ENCODE measurements around the gene CCT4.
"Not testable (repeated sequence)": the region's sequence is repeated elsewhere in the genome, so short reads cannot be mapped to it uniquely, and the experiment has no call there.

The CCT4 gene, protein sequence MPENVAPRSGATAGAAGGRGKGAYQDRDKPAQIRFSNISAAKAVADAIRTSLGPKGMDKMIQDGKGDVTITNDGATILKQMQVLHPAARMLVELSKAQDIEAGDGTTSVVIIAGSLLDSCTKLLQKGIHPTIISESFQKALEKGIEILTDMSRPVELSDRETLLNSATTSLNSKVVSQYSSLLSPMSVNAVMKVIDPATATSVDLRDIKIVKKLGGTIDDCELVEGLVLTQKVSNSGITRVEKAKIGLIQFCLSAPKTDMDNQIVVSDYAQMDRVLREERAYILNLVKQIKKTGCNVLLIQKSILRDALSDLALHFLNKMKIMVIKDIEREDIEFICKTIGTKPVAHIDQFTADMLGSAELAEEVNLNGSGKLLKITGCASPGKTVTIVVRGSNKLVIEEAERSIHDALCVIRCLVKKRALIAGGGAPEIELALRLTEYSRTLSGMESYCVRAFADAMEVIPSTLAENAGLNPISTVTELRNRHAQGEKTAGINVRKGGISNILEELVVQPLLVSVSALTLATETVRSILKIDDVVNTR

DNA sequence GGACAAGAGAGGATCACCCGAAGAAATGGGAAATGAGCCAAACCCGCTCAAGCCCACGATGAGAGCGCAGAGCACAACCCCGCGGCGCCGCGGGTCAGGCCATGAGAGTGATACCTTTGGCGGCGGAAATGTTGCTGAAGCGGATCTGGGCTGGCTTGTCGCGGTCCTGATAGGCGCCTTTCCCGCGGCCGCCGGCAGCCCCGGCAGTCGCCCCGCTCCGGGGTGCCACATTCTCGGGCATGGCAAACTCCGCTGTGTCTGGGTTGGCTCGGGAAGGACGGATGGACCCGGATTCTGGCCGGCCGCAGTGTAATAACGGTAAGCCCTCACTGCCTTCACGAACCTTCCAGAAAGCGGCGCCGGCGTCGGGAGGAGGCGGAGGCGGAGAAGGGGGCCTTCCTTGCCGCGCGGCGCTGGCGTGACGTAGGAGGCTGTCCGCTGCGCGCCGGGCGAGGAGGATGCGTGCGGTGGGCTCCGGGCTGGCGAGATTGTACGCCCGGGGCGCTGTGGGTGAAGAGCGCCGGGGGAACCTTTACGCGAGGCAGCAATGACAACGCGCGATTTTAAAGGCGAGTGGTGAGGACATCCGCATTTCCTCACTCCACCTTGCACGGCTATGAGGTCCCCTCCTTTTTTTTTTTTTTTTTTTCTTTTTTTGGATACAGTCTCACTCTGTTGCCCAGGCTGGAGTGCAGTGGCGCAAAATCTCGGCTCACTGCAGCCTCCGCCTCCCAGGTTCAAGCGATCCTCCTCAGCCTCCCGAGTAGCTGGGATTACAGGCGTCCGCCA, at the start of gene CCT4:
Gene CCT4 (minus strand): TSS at position 390 of the 789 bp plus-strand sequence. CDS start 149 bp downstream, at position 241.
- DNase-seq: peak; percentile 67 to 89

DNA sequence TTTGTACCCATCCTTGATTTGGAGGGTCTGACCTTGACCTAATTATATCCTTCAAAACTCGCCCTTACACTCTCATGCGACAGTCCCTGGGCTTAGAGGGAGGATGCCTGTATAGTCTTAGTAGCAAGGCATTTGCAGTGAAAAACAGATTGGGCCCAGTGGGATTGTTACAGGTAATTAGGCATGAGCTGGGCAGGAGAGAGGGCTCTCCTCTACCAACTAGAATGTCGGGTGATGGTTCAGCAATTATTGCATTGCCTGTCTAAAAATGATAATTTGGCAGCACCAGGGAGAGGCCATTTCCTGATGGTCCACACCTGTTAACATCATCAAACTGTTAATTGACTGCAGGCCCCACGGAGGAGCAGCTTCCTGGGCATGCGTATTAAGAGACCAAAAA, 49.4 kb upstream of the CCT4 start:
- DNase-seq: no peak

DNA sequence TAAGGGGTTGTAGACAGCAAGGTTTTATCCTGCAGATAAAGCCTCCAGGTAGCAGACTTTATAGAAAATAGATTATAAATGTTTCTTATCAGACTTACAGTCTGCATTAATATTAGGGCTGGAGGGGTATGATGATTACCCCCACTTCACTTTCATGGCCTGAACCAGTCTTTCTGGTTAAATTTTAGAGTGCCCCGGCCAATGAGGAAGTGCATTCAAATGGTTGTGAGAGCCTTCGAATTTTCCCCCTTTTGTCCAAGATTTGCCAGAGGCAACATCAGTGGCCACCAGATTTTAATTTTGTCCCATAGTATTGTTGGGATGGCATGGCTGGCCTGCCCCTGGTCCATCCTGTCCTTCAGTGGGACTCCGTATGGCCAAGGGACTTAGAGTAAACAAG, 48.6 kb upstream of the CCT4 start:
- no peak for DNase-seq

DNA sequence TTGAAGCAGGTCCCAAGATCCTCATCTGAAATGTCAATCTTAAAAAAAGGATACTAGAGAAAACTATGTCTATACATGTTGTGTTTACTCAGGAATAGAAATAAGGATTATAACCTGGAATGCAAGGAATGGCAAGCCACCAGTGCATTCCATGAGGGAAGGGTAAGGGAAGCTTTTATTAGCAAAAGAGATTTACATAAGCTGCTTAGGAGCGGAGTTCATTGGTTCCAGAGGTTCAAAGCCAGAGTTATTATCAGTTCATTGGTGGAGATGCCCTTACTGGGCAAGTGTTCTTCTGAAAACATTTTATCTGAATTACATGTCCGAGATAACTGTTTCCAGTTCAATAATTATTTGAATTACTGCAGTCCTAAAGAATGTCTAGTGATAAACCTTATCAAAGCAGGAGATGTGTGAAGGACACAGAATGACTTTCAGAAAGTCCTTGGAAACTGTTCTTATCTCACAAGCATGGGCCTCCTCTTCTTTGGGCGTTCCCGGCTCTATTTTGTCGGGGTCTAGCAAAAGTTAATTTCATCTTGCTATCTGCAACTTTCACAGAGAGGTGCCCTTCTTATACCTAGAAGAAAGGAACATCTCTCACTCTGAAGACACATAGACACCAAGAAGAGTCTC, 40.5 kb upstream of the CCT4 start:
- DNase-seq: no peak

DNA sequence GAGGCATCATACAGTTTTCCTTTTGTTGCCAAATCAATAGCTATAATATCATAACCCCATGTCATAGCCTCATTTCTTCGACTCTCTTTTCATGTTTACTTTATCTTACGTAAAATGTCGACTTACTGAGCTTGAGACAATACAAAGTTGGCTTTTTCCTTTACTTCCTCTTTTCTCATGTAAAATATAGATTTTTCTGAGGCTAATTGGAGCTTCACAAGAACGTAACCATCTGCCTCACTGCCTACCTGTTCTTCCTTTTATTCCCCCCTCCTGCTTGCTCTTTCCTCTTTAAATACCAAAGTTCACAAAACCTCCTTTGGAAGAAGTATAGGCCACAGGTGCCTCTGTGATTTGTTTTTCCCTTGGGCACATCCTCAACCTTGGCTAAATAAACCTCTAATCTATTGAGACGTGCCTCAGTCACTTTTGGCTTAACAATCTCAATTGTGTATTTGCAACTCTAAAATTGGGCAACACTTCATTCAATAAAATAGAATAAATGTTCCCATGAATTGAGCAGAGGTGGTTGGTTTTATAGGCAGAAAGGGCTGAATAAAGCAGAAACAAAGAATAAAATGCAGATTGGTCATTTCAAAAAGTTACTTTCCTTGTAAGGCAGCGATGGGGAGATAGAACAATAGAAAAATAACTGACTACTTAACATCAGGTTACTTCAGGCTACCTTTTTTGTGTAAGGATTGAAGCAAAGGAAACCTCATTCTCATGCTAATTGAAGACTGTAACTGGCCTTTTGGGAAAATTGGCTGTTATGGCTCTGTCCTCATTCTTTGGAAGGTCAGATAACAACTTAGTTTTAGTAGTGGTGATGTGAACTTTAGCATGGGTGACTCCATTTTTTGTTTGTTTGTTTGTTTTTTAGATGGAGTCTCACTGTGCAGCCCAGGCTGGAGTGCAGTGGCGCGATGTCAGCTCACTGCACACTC, 38.3 kb upstream of the CCT4 start:
- no peak for DNase-seq

DNA sequence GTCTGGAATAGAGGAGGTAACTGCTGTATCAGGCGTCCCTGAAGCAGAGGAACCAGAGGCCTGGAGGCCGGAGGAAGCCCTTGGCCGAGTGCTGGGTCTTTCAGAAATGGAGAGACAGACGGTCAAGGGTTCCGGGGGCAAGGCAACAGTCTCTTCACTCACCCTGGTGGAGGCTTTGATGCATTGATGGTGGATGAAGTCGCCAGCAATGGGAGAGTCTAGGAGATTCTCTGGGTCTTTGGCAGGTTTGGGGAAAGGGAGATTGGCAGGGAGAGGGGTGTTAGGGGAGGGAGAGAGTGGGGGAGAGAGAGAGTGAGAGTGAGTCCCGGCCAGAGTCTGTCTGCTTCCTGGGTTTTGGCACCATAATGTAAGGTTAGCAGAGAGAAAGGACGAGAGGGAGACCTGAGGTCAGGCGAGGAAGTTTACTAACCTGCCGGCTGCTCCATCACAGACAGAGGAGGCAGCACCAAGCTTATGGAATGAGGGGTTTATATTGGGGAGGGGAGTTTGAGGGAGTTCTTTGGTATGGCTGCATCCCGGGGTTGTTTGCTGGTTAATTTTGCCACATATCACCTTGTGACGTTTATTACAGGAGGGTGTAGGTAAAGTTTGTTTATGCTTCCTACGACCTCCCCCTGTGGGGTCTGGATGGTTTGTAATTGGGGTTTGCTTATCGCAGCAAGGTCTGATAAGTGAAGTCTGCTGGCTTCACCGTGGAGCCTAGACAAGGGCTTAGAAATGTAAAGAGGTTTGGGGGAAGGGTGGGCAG, 36.6 kb upstream of the CCT4 start:
- no peak for DNase-seq

DNA sequence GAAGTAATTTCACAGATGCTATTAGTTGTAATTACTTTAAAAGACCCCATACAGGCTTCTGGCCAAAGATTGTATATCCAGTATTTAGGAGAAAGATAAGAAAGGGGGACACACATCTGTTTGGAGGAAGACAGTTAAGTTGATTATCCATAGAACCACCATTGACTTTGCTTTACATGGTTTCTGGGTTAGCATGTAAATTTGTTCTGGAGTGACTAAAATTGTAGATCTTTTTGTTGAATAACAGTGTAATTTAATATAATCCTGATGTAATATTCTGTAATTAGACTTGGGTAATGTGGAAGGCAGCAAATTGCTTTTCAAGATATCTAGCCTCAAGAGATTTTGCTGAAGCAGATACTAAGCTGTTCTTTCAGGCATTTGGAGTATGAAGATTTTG, 34.3 kb upstream of the CCT4 start:
- no peak for DNase-seq

DNA sequence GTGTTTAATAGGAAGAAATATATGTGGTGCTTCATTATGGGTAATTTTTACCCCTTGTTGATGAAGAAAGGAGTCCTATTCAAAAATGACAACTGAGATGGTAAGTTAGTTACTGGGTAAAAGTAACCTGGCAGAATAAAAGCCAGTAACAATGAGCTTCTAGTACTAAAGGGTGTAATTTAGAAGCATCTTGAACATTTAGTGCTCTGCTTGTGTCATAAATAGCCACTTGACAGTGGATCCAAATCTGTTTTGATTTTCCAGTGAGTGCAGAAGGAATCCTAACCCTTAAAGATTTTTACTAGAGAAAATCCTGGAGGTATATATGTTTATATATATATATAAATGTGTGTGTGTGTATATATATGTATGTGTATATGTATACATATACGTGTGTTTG, 32.1 kb upstream of the CCT4 start:
- no peak for DNase-seq

DNA sequence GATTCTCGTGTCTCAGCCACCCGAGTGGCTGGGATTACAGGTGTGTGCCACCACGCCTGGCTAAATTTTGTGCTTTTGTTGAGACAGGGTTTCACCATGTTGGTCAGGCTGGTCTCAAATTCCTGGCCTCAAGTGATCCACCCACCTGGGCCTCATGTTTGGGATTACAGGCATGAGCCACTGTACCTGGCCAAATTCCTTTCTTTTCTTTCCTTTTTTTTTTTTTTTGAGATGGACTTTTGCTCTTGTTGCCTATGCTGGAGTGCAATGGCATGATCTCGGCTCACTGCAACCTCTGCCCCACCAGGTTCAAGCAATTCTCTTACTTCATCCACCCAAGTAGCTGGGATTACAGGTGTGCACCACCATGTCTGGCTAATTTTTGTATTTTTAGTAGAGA, 26.3 kb upstream of the CCT4 start:
- DNase-seq: not testable (repeated sequence)

DNA sequence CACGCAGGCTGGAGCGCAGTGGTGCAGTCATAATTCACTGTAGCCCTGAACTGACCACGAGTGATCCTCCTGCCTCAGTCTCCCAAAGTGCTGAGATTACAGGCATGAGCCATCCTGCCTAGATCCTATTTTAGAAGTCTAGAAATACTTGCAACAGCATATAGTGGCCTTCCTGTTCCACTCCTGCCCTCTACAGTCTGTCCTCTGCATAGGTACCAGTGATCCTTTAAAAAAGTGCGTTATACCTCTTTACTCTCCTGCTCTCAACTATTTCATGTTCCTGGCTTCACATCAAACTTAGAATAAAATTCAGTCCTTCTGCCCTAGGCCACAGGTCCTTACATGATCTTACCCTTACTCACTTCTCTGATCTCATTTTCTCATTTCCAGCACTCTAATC, 23.1 kb upstream of the CCT4 start:
- DNase-seq: no peak

DNA sequence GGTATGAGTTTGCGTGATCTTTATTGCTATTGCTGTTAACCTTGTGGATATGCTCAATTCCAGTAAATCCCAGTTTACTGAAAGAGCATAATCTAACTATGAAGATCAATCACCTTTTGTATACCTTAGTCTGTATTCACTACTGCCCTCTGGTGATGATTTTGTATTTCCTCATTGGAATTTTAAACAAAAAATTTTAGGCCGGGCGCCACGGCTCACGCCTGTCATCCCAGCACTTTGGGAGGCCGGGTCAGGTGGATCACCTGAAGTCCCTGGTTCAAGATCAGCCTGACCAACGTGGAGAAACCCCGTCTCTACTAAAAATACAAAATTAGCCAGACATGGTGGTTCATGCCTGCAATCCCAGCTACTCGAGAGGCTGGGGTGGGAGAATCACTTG, 22.1 kb upstream of the CCT4 start:
- DNase-seq: no peak

DNA sequence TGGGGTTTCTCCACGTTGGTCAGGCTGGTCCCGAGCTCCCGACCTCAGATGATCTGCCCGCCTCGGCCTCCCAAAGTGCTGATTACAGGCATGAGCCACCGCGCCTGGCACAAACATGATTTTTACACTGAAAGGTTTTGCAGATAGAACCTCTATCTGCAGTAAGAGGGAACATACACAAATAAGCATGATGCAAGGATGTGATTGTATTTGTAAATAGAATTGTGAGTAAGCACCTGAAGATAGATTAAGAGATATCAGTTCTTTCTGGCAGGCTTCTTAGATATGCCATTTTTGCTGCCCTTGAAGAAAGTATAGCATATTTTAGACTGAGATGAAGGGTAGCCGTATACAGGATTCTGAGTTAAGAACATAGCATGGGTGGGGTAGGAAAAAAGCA, 20.7 kb upstream of the CCT4 start:
- no peak for DNase-seq

DNA sequence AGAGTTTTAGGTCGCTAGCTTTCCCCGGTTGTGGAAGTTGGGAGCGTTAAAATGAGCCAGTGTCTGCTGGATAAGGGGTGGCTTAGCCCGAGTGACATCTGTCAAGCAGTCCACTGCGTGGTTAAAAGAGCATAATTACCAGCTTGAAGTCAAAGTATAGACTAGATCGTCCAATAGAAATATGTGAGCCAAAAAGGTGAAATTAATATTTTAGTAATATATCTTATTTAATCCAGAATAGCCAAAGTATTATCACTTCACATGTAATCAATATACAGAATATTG, 17.7 kb upstream of the CCT4 start:
- no peak for DNase-seq

DNA sequence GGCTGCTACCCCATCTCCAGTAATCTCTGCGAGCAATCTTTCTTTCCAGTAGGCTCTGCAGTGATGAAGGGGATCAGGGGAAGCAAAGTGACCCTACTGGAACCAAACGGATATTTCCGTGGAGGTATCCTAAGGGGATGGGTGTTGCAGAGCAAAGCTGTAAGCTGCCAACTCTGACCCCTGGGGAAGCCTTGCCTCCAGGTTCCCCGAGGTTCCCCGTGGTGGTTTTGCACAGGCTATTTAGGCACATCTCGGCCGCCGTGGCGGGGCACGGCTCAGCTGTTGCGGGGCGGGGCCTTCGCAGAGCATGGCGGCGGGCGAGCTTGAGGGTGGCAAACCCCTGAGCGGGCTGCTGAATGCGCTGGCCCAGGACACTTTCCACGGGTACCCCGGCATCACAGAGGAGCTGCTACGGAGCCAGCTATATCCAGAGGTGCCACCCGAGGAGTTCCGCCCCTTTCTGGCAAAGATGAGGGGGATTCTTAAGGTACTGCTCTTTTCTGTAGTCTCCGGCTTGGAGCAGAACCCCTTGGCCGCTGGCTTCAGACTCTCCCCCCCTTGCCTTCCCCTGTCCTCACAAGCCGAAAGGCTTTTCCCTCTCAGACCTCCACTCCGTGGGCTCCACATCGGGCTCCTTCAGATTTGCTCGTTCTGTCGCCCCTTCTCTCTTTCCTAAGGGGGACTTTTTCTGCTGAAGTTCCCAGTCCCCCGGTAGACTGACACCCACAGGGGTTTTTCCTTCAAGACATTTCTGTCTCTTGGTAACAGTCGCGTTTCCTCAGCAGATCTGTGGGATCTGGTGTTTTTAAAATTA, 17.1 kb upstream of the CCT4 start, which contains the start of gene COMMD1:
Gene COMMD1 (plus strand): TSS at position 303 of the 814 bp plus-strand sequence. CDS start 5 bp downstream, at position 308.
- DNase-seq: peak; percentile 79 to 84

DNA sequence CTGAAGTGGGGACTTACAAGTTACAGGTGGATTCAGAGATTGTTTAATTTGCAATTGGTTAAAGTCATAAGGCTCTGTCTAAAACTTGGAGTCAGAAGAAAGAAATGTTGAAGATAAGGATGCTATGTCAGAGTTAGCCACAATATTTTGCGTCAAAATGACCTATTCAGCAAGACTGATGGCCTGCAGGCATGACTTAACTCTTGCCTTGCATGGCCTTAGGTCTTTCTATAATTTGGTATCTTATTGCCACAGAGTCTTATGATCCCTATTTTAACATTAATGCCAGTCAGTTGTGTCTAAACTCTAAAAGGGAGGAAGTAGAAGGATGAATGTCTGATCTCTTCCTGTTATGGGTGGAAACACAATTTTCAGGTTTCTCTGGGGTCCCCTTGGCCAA, 11.8 kb upstream of the CCT4 start:
- DNase-seq: peak; percentile 15 to 52

DNA sequence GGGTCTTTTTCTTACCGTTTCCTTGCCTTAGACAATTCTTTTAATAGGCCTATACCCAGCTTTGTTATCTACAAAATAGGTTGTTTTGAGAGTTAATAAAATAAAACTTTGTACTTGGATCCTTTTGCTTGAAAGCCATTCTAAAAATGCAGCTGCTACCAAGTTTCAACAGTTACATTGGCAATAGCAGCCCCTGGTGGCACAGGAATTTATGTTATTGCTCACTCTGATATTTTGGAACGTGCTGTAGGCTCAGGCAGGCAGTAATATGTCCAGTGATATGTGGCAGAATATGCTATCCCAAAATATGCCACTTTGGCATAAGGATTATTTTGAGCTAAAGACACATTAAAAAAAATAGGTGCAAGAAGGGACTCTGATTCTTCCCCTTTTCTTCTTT, 10.4 kb upstream of the CCT4 start:
- peak in 1 of 2 donors; percentile 25 for DNase-seq

DNA sequence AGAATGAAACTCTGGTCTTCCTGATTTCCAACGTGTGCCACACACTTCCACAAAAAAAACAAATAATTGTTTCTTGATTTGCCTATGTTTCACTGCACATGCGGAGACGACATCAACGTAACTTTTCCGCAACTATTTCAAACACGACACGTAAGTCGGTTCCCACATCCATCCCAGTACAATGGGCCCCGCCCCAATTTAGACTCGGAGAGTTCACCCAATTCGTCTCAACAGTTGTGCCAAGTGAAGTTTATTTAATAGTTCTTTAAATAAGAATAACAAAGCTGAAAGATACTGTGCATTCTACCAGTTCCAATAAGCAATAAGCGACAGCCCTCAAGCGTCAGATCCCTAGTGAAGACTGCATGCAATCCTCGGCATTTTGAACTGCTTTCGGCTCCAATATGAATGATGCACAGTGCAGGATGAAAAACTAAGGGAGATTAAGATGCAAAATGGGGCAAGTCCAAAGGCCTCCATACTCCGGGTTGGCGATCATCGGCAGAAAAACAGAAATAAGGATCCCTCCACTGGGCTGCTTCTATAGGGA, 664 bp downstream of the CCT4 start:
- DNase-seq: peak; percentile 51 to 52

DNA sequence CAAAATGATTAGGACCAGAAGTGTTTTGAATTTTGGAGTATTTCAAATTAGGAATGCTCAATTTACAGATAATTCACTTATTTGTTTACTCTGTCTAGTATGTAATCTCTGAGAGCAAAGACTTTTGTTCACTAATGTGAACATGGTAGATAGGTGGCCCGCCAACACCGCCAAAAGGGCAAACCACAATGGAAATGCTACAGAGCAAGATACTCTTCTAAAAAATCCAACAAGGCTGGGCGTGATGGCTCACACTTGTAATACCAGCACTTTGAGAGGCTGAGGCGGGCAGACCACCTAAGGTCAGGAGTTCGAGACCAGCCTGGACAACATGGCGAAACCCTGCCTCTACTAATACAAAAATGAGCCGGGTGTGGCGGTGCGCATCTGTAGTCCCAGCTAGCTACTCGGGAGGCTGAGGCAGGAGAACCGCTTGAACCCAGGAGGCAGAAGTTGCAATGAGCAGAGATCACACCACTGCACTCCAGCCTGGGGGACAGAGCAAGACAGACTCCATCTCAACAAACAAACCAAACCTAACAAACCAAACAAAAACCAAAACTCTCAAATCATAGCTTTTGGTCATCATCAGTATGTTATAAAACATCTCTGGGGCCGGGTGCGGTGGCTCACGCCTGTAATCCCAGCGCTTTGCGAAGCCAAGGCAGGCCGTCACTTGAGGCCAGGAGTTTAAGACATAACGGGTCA, 2.4 kb downstream of the CCT4 start:
- DNase-seq: no peak

DNA sequence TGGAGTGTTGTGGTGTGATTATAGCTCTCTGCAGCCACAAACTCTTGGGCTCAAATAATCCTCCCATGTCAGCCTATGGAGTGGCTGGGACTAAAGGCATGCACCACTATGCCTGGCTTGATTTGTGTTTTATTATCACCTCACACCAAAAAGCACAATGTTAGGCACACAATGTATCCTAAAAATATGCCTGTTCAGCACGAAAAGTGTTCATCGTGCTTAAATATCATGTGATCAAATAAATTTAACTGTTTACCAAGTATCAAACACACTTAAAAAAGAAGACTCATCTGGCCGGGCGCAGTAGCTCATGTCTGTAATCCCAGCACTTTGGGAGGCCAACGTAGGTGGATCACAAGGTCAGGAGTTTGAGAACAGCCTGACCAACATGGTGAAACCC, 5.6 kb downstream of the CCT4 start:
- DNase-seq: no peak

DNA sequence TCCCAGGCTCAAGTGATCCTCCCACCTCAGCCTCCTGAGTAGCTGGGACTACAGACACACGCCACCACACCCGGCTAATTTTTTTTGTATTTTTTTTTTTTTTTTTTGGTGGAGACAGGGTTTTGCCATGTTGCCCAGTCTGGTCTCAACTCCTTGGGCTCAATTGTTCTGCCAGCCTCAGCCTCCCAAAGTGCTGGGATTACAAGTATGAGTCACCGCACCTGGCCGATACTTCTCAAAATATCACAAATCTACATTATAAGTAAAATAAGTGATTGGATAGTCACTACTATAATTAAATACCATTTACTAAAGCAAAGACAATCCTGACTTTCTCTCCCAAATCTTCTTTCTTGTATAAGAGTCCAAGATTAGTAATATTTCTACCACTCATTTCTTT, 9.1 kb downstream of the CCT4 start:
- not testable (repeated sequence) for DNase-seq

Data from inflammatory macrophage treated with lipopolysaccharide for 1 hour (primary cell).